Measurements from ENCODE around the gene ZNF12.
"Not testable (repeated sequence)": the region's sequence is repeated elsewhere in the genome, so short reads cannot be mapped to it uniquely, and the experiment has no call there.

Gene ZNF12

DNA sequence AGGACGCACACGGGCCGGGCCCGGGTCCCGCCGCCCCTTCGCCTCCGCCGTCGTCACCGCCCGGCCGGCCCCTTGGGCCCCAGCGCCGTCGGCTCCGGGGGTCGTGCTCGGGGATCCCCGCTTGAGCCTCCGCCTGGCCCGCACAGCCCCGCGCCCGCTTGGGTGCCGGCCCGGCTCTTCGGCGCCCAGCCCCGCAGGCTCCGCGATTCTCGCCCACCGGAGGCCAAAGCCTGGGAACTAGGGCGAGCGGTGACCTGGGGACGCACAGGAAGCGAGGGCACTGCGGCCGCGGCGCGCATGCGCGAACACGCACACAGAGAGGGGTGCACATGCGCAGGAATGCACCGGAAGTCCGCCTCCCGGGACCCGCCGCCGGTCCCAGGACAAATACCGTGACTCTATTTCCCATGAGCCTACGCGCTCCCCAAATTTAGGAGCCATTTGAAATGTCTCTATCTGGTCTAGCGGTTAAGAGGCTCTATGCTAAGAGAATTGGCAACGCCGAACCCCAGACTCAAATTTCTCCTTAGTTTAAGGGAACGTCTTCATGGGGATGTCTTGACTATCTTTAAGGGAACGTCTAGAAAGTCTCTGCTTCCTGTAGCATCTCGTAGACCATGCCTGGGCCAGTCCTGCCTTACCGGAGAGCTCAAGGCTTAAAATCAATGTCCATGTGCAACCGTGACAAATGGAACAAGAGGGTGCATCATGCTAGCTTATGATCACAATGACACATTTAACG, at the start of gene ZNF12:
TSS of gene ZNF12 (minus strand) at position 282 of the 742 bp plus-strand sequence. CDS start 1,774 bp downstream, outside the sequence.
- peak; percentile 98 for DNase-seq
- no peaks in the 10 kb centered on the region for H3K27me3 ChIP-seq (ENCODE audit: insufficient read depth, low read depth, severe bottlenecking)
- H3K4me3 ChIP-seq (ENCODE audit: low read depth, low read length), result peak within 1 kb of the TSS; percentile 70
- peak within 1 kb of the TSS; percentile 66 for H3K27ac ChIP-seq
- TF ChIP-seq, protein P1, sequence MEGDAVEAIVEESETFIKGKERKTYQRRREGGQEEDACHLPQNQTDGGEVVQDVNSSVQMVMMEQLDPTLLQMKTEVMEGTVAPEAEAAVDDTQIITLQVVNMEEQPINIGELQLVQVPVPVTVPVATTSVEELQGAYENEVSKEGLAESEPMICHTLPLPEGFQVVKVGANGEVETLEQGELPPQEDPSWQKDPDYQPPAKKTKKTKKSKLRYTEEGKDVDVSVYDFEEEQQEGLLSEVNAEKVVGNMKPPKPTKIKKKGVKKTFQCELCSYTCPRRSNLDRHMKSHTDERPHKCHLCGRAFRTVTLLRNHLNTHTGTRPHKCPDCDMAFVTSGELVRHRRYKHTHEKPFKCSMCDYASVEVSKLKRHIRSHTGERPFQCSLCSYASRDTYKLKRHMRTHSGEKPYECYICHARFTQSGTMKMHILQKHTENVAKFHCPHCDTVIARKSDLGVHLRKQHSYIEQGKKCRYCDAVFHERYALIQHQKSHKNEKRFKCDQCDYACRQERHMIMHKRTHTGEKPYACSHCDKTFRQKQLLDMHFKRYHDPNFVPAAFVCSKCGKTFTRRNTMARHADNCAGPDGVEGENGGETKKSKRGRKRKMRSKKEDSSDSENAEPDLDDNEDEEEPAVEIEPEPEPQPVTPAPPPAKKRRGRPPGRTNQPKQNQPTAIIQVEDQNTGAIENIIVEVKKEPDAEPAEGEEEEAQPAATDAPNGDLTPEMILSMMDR (IDR thresholded peaks at IDR 0.05; ENCODE audit: low read depth, low read length), result no peak
- H3K9me3 ChIP-seq (ENCODE audit: severe bottlenecking), result peaks cover 6% of the 10 kb centered on the region
- peaks cover 21% of the 10 kb centered on the region for H3K36me3 ChIP-seq

DNA sequence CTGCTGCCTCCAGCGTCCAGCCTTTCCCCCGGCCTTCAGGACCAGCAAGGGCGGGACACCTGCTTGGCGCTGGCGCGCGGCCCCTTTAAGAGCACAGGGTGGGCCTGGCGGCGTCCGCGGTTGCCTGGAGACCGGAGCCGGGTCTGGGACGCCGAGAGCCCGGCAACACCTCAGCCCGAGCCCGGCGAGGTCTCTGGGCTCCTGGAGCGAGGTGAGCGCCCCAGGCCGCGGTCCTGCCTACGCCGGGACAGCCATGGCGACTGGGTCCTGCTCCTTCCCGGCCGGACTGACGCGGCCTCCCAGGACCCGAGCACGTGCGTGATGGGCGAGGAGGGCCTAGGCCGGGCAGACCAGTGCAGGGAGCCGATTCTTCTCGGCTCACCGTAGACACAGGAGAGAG, 47.2 kb upstream of the ZNF12 start, which contains the start of gene RSPH10B2:
TSS of gene RSPH10B2 (plus strand) at position 140 of the 400 bp plus-strand sequence. CDS start 3,575 bp downstream, outside the sequence.
- H3K4me3 ChIP-seq (ENCODE audit: low read depth, low read length); H3K27me3 ChIP-seq (ENCODE audit: insufficient read depth, low read depth, severe bottlenecking); H3K9me3 ChIP-seq (ENCODE audit: severe bottlenecking); DNase-seq; H3K27ac ChIP-seq; H3K36me3 ChIP-seq: not testable (repeated sequence)

DNA sequence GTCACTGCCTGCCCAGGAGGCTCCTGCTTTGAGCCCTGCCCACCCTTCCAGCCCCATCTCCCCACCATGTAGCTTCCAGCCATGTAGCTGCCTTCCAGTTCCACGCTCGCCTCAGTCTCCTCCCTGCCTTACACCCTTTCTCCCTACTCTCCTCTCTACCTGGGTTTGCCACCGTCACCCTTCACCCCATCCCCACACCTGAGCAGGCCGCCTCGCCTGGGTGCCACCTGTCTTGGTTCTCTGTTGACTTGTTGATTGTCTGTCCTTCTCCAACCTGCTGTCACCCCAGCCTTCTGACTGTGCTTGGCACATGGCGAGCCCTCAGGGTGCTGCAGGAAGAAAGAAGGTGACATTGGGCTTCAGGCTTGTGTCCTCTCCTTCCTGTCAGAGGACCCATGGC, 43.4 kb upstream of the ZNF12 start:
- not testable (repeated sequence) for H3K27me3 ChIP-seq (ENCODE audit: insufficient read depth, low read depth, severe bottlenecking); H3K36me3 ChIP-seq; H3K4me3 ChIP-seq (ENCODE audit: low read depth, low read length); H3K9me3 ChIP-seq (ENCODE audit: severe bottlenecking); DNase-seq; H3K27ac ChIP-seq

DNA sequence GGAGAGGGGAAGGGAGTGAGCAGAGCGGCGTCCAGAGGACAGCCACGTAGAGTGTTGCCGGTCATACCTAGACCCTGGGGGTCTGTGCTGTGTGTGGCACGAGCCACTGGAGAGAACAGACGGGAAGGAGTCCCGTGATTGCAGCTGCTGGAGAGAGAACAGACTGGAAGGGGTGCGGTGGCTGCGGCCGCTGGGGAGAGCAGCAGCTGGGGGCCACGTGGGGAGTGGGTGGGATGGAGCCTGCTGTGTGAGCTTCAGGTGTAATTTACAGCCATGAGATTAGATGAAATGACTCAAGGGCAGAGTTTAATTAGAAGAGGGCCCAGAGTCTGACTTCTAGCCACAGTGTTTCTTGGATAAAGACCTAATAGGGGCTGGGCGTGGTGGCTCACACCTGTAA, 42.6 kb upstream of the ZNF12 start:
- not testable (repeated sequence) for H3K4me3 ChIP-seq (ENCODE audit: low read depth, low read length); H3K9me3 ChIP-seq (ENCODE audit: severe bottlenecking); H3K36me3 ChIP-seq; H3K27me3 ChIP-seq (ENCODE audit: insufficient read depth, low read depth, severe bottlenecking); DNase-seq; H3K27ac ChIP-seq

DNA sequence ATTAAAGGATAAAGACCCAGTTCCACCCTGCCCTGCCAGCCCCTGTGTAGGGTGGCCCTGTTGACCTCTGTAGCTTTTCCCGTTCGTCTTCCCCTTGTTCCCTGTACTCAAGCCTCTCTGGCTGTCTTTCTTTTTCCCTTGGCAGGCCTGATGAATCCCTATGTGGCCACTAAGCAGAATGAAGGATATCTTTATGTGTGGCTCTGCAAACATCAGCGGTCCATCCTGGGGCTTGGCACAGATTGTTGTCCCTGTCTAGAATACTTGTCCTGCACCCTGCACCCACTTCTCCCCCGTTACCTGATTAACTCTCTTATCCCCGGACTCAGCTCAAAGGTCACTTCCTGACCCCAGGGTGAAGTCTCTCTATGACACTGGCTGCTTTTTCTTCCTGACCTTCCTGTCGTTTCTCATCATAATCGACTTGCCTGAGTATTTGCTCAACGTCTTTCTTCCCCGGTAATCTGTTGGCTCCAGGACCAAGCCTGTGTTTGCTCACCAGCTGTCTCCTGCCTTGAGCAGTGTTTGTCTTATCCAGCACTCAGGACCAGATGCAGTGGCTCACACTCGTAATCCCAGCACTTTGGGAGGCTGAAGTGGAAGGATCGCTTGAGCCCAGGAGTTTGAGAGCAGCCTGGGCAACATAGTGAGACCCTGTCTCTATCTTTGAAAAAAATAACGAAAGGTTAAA, 37.8 kb upstream of the ZNF12 start:
- DNase-seq, H3K27ac ChIP-seq: not testable (repeated sequence)

DNA sequence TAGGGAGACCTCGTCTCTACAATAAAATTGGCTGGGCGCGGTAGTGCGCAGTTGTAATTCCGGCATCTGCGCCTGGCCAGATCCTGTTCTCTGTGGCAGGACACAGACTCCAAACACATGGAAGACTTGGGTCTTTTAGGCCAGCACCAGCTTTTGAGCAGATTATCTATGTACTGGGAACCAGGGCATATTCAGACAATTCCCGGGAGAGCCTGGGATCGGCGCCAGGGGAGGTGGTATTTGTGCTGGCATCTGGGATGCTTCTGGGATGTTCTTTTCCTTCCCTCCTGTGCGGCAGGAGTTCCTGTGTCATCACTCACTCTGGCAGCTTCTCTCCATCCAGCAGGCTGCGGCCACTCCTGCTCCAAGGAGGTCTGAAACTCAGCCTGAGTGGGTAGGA, 31.7 kb upstream of the ZNF12 start:
- not testable (repeated sequence) for H3K27me3 ChIP-seq (ENCODE audit: insufficient read depth, low read depth, severe bottlenecking); H3K4me3 ChIP-seq (ENCODE audit: low read depth, low read length); H3K9me3 ChIP-seq (ENCODE audit: severe bottlenecking); H3K27ac ChIP-seq; DNase-seq
- peaks cover 37% of the 10 kb centered on the region for H3K36me3 ChIP-seq

More for the DNA sequence above, 37.8 kb upstream of the ZNF12 start:
- H3K27me3 ChIP-seq (ENCODE audit: insufficient read depth, low read depth, severe bottlenecking); H3K4me3 ChIP-seq (ENCODE audit: low read depth, low read length); H3K9me3 ChIP-seq (ENCODE audit: severe bottlenecking); H3K36me3 ChIP-seq: not testable (repeated sequence)

DNA sequence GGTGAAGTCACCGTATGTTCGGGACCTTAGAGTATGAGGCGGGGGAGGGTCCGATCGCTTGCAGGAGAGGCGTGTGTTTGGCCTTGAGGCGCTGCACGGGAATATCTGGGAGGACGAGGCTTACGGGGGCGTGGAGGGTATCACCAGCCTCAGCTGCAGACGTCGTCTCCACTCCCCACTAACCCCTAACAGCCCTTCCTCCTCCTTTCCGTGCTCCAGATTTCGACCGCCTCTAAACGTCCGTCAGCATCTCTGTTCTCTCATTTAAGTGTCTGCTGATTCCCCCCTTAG, 23.5 kb upstream of the ZNF12 start:
- peak overlapping the region; percentile 72; the same call in 1 of the 2 replicates for H3K27ac ChIP-seq
- H3K27me3 ChIP-seq (ENCODE audit: insufficient read depth, low read depth, severe bottlenecking), result no peaks in the 10 kb centered on the region
- DNase-seq, result peak; percentile 33
- TF ChIP-seq, protein P1 (IDR thresholded peaks at IDR 0.05; ENCODE audit: low read depth, low read length), result no peak
- peak overlapping the region; percentile 85 for H3K4me3 ChIP-seq (ENCODE audit: low read depth, low read length)
- H3K36me3 ChIP-seq, result peaks cover 17% of the 10 kb centered on the region
- H3K9me3 ChIP-seq (ENCODE audit: severe bottlenecking), result peaks cover 4% of the 10 kb centered on the region

DNA sequence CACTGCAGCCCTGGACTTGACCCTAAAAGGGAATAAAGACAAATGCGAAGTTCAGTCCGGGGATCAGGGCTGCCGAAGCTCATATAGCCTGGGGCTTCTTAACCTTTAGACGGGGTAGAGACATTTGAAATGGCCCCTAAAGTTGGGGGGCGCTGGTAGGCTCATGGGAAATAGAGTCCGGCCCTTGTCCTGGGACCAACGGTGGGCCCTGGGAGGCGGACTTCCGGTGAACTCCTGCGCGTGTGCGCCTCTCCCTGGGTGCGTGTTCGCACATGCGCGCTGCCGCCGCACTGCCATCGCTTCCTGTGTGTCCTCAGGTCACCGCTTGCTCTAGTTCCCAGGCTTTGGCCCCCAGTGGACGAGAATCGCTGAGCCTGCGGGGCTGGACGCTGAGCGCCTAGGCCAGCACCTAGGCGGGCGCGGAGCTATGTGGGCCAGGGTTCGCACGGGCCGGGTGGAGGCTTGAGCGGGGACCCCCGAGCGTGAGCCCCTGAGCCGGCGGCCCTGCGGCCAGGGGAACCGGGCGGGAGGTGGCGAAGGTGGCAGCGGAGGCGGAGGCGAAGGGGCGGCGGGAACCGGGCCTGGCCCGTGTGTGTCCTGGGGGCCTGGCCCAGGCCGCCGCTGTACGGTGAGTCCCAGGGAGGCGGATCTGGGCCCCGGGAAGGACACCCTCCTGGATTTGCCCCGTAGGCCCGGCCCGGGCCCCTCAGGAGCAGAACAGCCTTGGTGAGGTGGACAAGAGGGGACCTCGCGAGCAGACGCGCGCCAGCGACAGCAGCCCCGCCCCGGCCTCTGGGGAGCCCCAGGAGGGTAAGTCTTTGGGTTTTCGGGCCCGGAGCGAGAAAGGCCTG, 23.0 kb upstream of the ZNF12 start:
- H3K27me3 ChIP-seq (ENCODE audit: insufficient read depth, low read depth, severe bottlenecking), result no peaks in the 10 kb centered on the region
- peaks cover 16% of the 10 kb centered on the region for H3K36me3 ChIP-seq
- peak; percentile 96 for DNase-seq
- TF ChIP-seq, protein P1 (IDR thresholded peaks at IDR 0.05; ENCODE audit: low read depth, low read length), result no peak
- peak overlapping the region; percentile 85 for H3K4me3 ChIP-seq (ENCODE audit: low read depth, low read length)
- peaks cover 4% of the 10 kb centered on the region for H3K9me3 ChIP-seq (ENCODE audit: severe bottlenecking)
- peak overlapping the region; percentile 72 for H3K27ac ChIP-seq

DNA sequence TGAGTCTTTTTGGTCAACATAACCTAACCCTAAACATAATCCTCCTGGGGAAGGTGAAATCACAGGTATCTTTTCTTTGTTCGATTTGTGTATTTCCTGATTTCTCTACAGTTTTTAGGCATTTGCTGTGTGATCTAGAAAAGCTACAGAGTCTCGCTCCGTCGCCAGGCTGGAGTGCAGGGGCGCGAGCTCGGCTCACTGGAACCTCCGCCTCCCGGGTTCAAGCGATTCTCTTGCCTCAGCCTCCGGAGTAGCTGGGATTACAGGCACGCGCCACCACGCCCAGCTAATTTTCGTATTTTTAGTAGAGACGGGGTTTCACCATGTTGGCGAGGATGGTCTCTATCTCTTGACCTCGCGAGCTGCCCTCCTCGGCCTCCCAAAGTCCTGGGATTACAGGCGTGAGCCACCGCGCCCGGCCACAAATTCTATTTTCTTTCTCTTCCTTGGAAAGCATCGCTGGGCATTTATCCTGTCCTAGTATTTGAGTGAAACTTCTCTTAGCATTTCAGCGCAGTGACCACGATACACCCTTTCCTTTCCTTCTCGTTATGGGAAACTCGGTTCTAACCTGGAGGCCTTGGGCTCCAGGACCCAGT, 22.2 kb upstream of the ZNF12 start:
- Histone ChIP-seq H3K4me3 (ENCODE audit: low read depth, low read length) (peak overlapping the region; percentile 85), H3K27ac (peak overlapping the region; percentile 7; the same call in 1 of the 2 replicates)
- not testable (repeated sequence) for H3K36me3 ChIP-seq; H3K27me3 ChIP-seq (ENCODE audit: insufficient read depth, low read depth, severe bottlenecking); H3K9me3 ChIP-seq (ENCODE audit: severe bottlenecking); DNase-seq

Measured in WERI-Rb-1 (cell line).